ENCODE measurements around the gene EN2.

The EN2 gene

GRCh38 chr7:155458111-155458877 is at the start of gene EN2:
TSS of gene EN2 (plus strand) at chr7:155458129. CDS start at chr7:155458378, 249 bp downstream.
- Histone ChIP-seq H3K9ac (ENCODE audit: low read depth in 1 of 2, low read length in 2 of 2) (no peak within 1 kb of the TSS), H3K4me1 (ENCODE audit: control insufficient read depth in 2 of 2, insufficient read depth in 2 of 2, low read length in 2 of 2) (peaks cover 10% of the 10 kb centered on the region in 2 donors), H3K4me3 (ENCODE audit: low read length in 2 of 2) (peak within 1 kb of the TSS; percentile 50 to 74), H3K27me3 (ENCODE audit: control insufficient read depth in 2 of 2, insufficient read depth in 2 of 2, low read length in 2 of 2) (peaks cover 69 to 81% of the 10 kb centered on the region in 2 donors), H3K36me3 (ENCODE audit: control insufficient read depth in 2 of 2, insufficient read depth in 2 of 2, low read length in 2 of 2) (no peaks in the 10 kb centered on the region), H3K9me3 (ENCODE audit: control insufficient read depth in 2 of 2, low read length in 2 of 2) (no peaks in the 10 kb centered on the region), H3K27ac (ENCODE audit: low read depth in 2 of 2, low read length in 2 of 2) (no peak within 1 kb of the TSS)

DNA sequence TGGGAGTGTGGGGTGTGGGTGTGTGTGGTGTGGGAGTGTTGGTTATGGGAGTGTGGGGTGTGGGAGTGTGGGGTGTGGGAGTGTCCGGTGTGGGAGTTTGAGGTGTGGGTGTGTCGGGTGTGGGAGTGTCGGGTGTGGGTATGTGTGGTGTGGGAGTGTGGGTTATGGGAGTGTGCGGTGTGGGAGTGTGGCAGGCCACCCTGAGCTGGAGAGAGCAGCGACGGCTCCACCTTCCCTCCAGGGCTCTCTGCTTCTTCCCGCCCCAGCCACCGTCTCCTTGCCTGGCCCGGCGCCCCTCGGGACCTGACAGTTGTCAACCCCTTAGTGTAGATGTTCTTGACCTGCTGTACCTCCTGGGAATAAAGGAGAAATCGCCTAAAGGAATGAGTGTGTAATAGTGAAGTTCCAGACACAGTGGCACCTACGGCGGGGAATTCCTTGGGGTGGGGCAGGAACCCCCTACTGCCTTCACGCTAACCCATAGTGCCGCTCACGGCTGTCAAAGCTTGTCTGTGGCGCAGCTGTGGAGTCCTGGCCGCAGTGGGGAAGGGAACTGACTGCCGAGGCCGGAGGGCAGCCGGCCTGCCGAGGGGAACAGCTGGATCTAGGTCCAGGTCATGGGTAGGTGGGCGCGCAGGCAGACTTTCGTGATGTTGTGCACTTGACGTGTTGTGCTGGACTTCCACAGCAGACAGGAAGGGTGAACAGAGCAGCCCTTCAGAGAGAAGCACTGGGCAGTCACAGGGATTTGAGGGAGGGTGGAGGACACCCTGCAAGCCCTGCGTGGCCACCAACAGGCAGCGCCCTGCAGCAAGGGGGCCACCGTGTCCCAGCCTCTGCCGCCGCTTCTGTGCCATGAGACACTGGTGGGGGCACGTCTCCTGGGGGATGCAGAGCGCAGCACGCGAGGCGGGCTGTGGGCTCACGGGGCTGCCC is 49.0 kb upstream of the EN2 start:
- no peak overlapping the region for H3K9ac ChIP-seq (ENCODE audit: low read depth in 1 of 2, low read length in 2 of 2)
- no peaks in the 10 kb centered on the region for H3K9me3 ChIP-seq (ENCODE audit: control insufficient read depth in 2 of 2, low read length in 2 of 2)
- peaks cover 20 to 22% of the 10 kb centered on the region in 2 donors for H3K27me3 ChIP-seq (ENCODE audit: control insufficient read depth in 2 of 2, insufficient read depth in 2 of 2, low read length in 2 of 2)
- H3K4me1 ChIP-seq (ENCODE audit: control insufficient read depth in 2 of 2, insufficient read depth in 2 of 2, low read length in 2 of 2) = no peaks in the 10 kb centered on the region
- H3K4me3 ChIP-seq (ENCODE audit: low read length in 2 of 2) = no peak overlapping the region
- no peaks in the 10 kb centered on the region for H3K36me3 ChIP-seq (ENCODE audit: control insufficient read depth in 2 of 2, insufficient read depth in 2 of 2, low read length in 2 of 2)
- no peak overlapping the region for H3K27ac ChIP-seq (ENCODE audit: low read depth in 2 of 2, low read length in 2 of 2)

DNA sequence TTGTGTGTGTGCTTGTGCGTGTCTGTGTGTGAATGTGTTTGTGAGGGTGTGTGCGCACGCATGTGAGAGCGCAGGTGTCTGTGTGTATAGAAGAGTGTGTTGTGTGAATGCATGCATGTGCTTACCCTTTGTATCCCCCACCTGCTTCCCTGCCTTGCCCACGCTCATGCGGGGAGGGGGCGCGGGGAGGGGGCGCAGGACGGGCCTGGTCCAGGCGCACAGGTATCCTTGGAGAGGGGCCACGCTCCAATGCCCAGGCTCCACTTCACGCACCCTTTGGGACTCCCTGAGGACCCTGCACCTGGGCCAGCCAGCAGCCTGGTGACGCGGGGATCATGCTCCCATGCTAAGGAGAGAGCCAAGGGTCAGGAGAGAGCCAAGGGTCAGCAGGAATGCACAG is 47.9 kb upstream of the EN2 start:
- no peaks in the 10 kb centered on the region for H3K4me1 ChIP-seq (ENCODE audit: control insufficient read depth in 2 of 2, insufficient read depth in 2 of 2, low read length in 2 of 2)
- no peak overlapping the region for H3K4me3 ChIP-seq (ENCODE audit: low read length in 2 of 2)
- no peak overlapping the region for H3K9ac ChIP-seq (ENCODE audit: low read depth in 1 of 2, low read length in 2 of 2)
- H3K27ac ChIP-seq (ENCODE audit: low read depth in 2 of 2, low read length in 2 of 2) = no peak overlapping the region
- H3K9me3 ChIP-seq (ENCODE audit: control insufficient read depth in 2 of 2, low read length in 2 of 2) = no peaks in the 10 kb centered on the region
- peaks cover 17 to 20% of the 10 kb centered on the region in 2 donors for H3K27me3 ChIP-seq (ENCODE audit: control insufficient read depth in 2 of 2, insufficient read depth in 2 of 2, low read length in 2 of 2)
- H3K36me3 ChIP-seq (ENCODE audit: control insufficient read depth in 2 of 2, insufficient read depth in 2 of 2, low read length in 2 of 2) = no peaks in the 10 kb centered on the region

DNA sequence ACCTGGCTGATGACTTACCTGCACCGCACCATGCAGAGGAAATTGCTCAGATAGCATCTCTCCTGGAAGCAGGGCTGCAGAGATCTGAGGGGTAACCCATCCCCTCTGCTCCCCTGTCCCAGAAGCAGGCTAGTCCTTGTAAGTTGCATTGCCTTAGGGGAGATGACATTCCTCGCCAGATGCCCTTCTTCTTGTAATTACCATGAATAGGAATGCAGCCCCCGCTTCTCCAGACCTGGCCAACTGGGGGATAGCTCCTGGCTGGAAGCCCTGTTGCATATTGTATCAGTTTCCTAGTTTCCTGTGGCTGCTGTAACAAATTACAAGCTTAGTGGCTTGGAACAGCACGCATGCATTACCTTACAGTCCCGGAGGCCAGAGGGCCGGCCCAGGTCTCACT is 47.5 kb upstream of the EN2 start:
- H3K27me3 ChIP-seq (ENCODE audit: control insufficient read depth in 2 of 2, insufficient read depth in 2 of 2, low read length in 2 of 2) = peaks cover 16 to 18% of the 10 kb centered on the region in 2 donors

DNA sequence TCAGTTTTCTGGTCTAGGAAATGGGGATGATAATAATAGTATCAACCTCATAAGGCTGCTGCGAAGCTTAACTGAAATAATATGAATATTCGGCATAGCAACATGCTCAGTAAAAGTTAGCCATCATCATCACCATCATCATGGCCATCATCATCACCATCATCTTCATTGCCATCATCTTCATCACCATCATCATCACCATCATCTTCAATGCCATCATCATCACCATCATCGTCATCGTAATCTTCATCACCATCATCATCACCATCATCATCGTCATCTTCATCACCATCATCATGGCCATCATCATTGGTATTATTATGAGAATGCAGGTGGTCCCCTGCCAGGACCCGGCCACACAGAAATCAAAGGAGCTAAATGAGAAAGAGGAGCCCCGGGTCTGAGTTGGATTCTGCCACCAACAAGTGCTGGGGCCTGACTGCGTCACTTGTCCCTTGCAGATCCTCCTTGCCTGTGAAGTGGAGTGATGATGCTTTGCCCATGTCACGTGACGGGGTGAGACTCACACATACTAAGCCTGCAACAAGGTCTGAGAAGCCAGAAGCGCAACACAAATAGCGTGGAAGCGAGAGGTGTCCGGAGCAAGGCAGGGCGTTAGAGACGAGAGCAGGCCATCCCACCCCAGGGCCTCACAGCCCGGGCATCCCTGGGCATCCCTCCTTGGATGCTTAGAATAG is 46.1 kb upstream of the EN2 start:
- H3K36me3 ChIP-seq (ENCODE audit: control insufficient read depth in 2 of 2, insufficient read depth in 2 of 2, low read length in 2 of 2) = no peaks in the 10 kb centered on the region
- H3K27me3 ChIP-seq (ENCODE audit: control insufficient read depth in 2 of 2, insufficient read depth in 2 of 2, low read length in 2 of 2) = peaks cover 13 to 16% of the 10 kb centered on the region in 2 donors

More for the DNA sequence above, 47.5 kb upstream of the EN2 start:
- Histone ChIP-seq H3K4me3 (ENCODE audit: low read length in 2 of 2) (no peak overlapping the region), H3K9me3 (ENCODE audit: control insufficient read depth in 2 of 2, low read length in 2 of 2) (no peaks in the 10 kb centered on the region), H3K4me1 (ENCODE audit: control insufficient read depth in 2 of 2, insufficient read depth in 2 of 2, low read length in 2 of 2) (no peaks in the 10 kb centered on the region), H3K9ac (ENCODE audit: low read depth in 1 of 2, low read length in 2 of 2) (no peak overlapping the region), H3K27ac (ENCODE audit: low read depth in 2 of 2, low read length in 2 of 2) (no peak overlapping the region), H3K36me3 (ENCODE audit: control insufficient read depth in 2 of 2, insufficient read depth in 2 of 2, low read length in 2 of 2) (no peaks in the 10 kb centered on the region)

GRCh38 chr7:155412416-155413253 is 45.3 kb upstream of the EN2 start:
- Histone ChIP-seq H3K4me1 (ENCODE audit: control insufficient read depth in 2 of 2, insufficient read depth in 2 of 2, low read length in 2 of 2) (no peaks in the 10 kb centered on the region), H3K9me3 (ENCODE audit: control insufficient read depth in 2 of 2, low read length in 2 of 2) (no peaks in the 10 kb centered on the region), H3K27me3 (ENCODE audit: control insufficient read depth in 2 of 2, insufficient read depth in 2 of 2, low read length in 2 of 2) (peaks cover 13 to 16% of the 10 kb centered on the region in 2 donors), H3K4me3 (ENCODE audit: low read length in 2 of 2) (no peak overlapping the region), H3K9ac (ENCODE audit: low read depth in 1 of 2, low read length in 2 of 2) (no peak overlapping the region), H3K36me3 (ENCODE audit: control insufficient read depth in 2 of 2, insufficient read depth in 2 of 2, low read length in 2 of 2) (no peaks in the 10 kb centered on the region), H3K27ac (ENCODE audit: low read depth in 2 of 2, low read length in 2 of 2) (no peak overlapping the region)

More for the DNA sequence above, 46.1 kb upstream of the EN2 start:
- Histone ChIP-seq H3K27ac (ENCODE audit: low read depth in 2 of 2, low read length in 2 of 2) (no peak overlapping the region), H3K4me1 (ENCODE audit: control insufficient read depth in 2 of 2, insufficient read depth in 2 of 2, low read length in 2 of 2) (no peaks in the 10 kb centered on the region), H3K9me3 (ENCODE audit: control insufficient read depth in 2 of 2, low read length in 2 of 2) (no peaks in the 10 kb centered on the region), H3K4me3 (ENCODE audit: low read length in 2 of 2) (no peak overlapping the region), H3K9ac (ENCODE audit: low read depth in 1 of 2, low read length in 2 of 2) (no peak overlapping the region)

DNA sequence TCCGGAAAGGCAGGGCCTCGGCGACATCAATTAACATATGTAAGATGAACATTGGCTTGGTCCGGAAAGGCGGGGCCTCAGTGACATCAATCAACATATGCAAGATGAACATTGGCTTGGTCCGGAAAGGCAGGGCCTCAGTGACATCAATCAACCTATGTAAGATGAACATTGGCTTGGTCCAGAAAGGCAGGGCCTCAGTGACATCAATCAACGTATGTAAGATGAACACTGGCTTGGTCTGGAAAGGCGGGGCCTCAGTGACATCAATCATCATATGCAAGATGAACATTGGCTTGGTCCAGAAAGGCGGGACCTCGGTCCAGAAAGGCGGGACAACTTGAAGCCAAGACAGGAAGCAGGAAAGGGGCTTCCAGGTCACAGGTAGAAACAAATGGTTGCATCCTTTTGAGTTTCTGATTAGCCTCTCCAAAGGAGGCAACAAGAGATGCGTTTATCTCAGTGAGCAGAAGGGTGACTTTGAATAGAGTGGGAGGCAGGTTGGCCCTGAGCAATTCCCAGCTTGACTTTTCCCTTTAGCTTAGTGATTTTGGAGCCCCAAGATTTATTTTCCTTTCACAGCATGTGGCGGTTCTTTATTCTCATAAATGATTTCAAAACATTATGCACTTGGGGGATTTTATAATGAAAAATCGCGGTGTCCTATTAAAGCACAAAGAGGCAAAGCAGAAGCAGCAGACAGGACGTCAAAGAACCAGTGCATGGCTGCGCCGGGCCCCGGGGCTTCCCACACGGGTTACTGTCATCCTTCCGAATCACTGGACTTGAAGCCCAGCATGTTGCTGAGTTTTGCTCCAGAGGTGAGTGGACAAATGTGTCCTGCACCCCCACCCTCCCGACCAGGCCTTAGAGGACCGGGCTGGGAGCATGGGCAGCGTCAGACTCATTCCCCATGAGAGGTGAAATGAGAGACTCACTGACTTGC is 43.1 kb upstream of the EN2 start:
- H3K27ac ChIP-seq (ENCODE audit: low read depth in 2 of 2, low read length in 2 of 2) = no peak overlapping the region
- H3K4me1 ChIP-seq (ENCODE audit: control insufficient read depth in 2 of 2, insufficient read depth in 2 of 2, low read length in 2 of 2) = no peaks in the 10 kb centered on the region
- no peaks in the 10 kb centered on the region for H3K9me3 ChIP-seq (ENCODE audit: control insufficient read depth in 2 of 2, low read length in 2 of 2)
- peaks cover 9 to 10% of the 10 kb centered on the region in 2 donors for H3K27me3 ChIP-seq (ENCODE audit: control insufficient read depth in 2 of 2, insufficient read depth in 2 of 2, low read length in 2 of 2)
- no peak overlapping the region for H3K9ac ChIP-seq (ENCODE audit: low read depth in 1 of 2, low read length in 2 of 2)
- no peak overlapping the region for H3K4me3 ChIP-seq (ENCODE audit: low read length in 2 of 2)
- no peaks in the 10 kb centered on the region for H3K36me3 ChIP-seq (ENCODE audit: control insufficient read depth in 2 of 2, insufficient read depth in 2 of 2, low read length in 2 of 2)

GRCh38 chr7:155416646-155417380 is 41.1 kb upstream of the EN2 start:
- Histone ChIP-seq H3K36me3 (ENCODE audit: control insufficient read depth in 2 of 2, insufficient read depth in 2 of 2, low read length in 2 of 2) (no peaks in the 10 kb centered on the region), H3K4me1 (ENCODE audit: control insufficient read depth in 2 of 2, insufficient read depth in 2 of 2, low read length in 2 of 2) (no peaks in the 10 kb centered on the region), H3K27ac (ENCODE audit: low read depth in 2 of 2, low read length in 2 of 2) (no peak overlapping the region), H3K27me3 (ENCODE audit: control insufficient read depth in 2 of 2, insufficient read depth in 2 of 2, low read length in 2 of 2) (peaks cover 3% of the 10 kb centered on the region in 2 donors), H3K9me3 (ENCODE audit: control insufficient read depth in 2 of 2, low read length in 2 of 2) (no peaks in the 10 kb centered on the region), H3K9ac (ENCODE audit: low read depth in 1 of 2, low read length in 2 of 2) (no peak overlapping the region), H3K4me3 (ENCODE audit: low read length in 2 of 2) (no peak overlapping the region)
